GM18951 (cell line): ENCODE measurements around the gene PLAU.

Source experiments
- POLR2A ChIP-seq: IDR thresholded peaks from 4 replicates; pipeline ENCODE4 v1.6.1; 2011; ENCODE audit warnings: mild to moderate bottlenecking; ENCODE audit not compliant: insufficient read length, insufficient read depth; ENCODE audit errors: extremely low read depth
- in situ Hi-C: fragments of 300-500 bp; cut with MboI; formaldehyde crosslinking; loops from one replicate; pipeline ENCODE4 v1.12.0; 2022; ENCODE audit warnings: low sequenced_read_pairs, mixed read lengths, inconsistent platforms; ENCODE audit not compliant: unreplicated experiment

The PLAU gene

DNA sequence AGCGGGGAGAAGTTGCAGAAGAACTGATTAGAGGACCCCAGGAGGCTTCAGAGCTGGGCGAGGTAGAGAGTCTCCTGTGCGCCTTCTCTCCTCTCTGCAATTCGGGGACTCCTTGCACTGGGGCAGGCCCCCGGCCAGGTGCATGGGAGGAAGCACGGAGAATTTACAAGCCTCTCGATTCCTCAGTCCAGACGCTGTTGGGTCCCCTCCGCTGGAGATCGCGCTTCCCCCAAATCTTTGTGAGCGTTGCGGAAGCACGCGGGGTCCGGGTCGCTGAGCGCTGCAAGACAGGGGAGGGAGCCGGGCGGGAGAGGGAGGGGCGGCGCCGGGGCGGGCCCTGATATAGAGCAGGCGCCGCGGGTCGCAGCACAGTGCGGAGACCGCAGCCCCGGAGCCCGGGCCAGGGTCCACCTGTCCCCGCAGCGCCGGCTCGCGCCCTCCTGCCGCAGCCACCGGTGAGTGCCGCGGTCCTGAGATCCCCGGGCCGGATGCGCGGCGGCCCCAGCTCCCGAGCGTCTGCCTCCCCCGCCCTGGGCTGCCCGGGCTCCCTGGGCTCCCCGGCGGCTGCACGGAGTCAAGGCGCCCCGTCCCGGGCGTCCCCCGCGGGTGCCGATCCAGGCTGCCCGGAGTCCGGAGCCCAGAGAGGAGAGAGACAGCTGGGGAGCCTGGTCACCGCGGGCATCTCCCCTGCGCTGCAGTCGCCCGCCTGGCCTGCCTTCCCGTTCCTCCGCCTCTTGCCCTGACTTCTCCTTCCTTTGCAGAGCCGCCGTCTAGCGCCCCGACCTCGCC, at the start of gene PLAU:
Gene PLAU (plus strand): TSS at position 369 of the 789 bp plus-strand sequence. CDS start 424 bp downstream, outside the sequence.
- TF ChIP-seq POLR2A: peak; percentile 45
- in situ Hi-C loops: no loop called here

DNA sequence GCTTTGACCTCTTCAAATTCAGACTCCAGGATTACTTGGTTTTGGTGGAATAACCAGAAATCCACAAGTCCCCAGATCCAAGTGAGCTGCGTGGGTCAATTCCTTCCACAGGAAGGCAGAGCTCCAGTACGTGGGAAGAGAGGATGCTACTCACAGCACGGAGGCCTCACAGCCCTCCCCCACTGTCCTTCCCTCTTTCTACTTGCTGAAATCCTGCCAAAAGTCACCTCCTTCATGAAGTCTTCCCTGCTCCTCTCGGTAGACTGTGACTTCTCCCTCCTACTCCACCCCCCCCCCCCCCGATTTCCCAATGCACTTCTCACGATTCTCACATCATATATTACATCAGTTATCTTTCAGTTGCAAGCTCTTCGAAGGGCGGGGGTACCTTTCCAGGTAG, 48.9 kb upstream of the PLAU start:
- in situ Hi-C loops: no loop called here
- TF ChIP-seq POLR2A: no peak

DNA sequence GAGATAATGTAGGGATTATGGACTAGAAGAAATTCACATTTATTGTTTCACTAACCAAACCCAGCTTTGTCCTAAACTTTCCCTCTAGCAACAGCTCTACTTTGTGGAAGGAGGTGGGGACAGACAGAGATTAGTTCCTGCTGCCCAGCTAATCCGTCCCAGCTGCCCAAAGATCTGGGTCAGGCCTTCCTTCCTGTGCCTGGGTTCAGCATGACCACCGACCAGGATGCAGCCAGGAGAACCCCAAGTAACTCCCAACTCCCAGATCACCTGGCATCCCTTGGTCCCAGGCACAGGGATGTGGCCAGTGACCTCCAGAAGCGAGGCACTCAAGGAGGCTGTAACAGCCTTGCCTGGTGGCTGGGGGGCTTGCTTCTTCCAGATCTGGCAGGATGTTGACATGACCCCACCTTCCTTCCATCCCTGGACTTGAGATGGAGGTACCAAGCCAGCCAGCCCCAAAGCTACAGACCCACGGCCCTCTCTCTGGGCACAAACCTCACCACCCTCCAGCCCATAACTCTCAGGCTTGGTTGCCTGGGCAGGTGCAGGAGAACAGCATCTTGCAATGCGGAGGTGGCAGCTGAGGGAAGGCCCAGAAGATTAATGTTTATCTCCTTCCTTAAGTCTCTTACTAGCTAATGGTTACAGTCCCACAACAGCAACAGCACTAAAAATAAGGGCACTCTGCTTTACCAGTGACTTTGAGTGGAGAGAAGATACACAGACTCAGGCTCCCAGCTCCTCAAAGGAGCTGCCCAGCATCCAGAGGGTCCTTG, 47.7 kb upstream of the PLAU start:
- in situ Hi-C loops: no loop called here
- TF ChIP-seq POLR2A: no peak

DNA sequence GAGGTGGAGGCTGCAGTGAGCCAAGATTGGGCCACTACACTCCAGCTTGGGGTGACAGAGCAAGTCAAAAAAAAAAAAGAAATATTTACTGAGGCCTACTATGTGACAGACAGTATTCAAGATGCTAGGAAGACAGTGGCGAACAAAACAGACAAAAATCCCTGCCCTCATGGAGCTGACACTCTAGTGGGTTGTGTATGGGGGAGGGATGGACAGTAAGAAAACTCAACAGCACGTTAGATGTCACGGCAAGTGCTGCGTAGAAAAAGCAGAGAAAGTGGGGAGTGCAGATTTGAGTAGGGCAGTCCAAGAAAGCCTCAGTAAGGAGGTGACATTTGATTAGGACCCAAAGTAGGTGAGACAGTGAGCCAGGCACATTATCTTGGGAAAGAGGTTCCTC, 46.7 kb upstream of the PLAU start:
- no peak for TF ChIP-seq POLR2A
- in situ Hi-C loops: no loop called here

DNA sequence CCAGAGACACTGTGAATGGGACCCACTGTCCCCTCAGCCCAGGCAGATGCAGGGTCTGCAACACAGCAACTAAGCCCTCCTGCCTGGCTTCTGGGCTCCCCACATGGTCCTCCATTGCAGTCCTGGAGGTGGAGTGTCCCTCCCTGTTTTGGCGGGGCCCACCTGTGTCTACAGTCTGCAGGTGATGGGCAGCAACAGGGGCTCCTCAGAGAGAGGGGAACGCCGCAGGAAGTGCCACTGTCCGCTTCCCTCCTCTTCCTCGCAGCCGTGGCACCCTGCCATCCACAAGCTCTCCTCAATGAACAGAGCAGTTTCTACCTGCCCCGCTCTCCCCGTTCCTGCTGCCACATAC, 45.8 kb upstream of the PLAU start:
- no peak for TF ChIP-seq POLR2A
- in situ Hi-C loops: no loop called here

DNA sequence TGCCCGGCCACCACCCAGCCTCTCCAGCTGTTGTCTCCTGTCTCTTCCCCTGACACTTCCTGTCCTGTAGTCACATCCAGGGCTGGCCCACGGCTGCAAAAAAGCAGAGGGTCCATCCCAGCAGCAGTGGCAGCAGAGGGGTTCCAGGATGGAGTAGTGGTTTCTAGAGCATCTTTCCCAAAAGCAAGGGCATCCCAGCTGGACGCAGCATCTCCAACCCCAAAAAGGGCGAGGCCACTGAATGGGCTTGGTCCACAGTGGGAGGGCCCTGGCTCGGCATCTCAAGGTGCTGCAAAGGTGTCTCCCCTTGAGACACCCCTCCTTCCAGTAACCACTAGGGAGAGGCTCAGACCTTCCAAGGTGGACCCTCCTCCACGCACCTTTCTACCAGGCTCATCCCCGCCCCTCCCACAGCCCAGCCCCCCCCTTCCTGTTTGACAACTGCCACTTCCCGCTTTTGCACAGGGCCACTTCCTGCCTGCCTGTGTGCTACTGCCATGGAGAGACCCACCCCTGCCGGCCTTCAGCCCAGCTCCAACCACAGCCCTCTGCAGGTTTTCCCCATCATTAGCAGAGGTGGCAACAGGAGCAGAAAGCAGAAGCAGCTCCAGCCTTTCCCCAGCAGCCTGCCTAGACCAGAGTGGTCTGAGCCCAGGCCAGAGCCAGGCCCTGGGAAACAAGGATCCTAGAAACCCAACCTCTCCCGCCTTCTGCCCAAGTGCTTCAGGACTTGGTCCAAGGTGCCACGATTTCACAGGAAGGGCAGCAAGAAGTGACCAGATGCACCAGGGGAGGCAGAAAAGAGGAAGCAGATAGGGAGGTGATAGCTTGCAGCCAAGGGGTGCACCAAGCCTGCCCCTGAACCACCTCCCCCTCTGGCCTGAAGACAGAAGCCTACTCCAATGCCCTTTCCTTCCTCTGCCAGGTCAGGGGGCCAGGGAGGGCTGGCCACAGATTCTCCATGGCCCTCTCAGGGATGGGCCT, 45.2 kb upstream of the PLAU start:
- in situ Hi-C loops: no loop called here
- peak; percentile 45 for TF ChIP-seq POLR2A

DNA sequence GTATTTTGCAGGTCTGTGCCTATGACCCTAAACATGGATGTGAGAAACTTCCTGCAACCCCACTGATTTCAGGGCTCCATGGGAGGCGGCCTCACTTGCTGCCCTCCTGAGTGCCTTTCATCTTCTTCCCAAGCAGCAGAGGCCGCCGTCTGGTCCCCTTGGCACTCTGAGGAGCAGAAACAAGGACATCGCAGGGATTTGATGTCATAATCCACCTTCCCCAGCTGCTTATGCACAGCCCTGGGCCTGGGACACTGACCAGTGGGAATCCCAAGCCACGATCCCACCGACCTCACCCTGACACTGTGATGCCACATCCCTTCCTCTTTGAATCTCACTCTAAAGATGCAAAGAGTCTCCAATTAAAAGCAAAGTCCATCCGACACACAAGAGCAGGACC, 44.3 kb upstream of the PLAU start:
- no peak for TF ChIP-seq POLR2A
- in situ Hi-C loops: no loop called here

DNA sequence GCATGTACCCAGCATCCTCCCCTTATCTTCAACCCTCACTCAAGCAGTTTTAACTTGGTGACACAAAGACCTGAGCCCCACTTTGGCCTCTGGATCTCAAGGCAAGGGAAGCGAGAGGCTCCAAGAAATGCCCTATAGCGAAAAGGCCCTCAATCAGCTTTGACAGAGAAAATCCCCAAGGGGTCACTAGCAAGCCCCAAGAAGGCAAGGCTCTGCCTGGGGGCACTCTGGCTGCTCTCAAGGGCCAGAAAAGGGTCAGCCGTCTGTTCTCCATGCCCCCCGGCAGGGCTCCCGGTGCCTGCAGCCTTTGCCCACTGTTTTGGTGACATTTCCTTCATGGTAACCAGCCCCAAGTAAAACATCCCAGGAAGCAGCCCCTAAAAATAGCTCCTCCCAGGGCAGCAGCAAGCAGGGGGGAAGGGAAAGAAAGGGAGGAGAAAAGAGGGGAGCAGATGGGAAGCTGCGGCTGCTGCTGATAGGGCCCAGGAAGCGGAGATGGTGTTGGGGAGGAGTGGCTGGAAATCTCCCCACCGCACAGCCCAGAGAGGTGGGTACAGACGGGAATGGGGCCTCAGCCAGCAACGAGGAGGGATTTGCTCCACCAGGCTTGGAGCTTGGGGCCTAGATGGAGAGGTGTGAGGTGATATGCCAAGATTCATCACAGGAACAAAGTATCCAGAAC, 43.7 kb upstream of the PLAU start:
- TF ChIP-seq POLR2A: no peak
- in situ Hi-C loops: no loop called here

DNA sequence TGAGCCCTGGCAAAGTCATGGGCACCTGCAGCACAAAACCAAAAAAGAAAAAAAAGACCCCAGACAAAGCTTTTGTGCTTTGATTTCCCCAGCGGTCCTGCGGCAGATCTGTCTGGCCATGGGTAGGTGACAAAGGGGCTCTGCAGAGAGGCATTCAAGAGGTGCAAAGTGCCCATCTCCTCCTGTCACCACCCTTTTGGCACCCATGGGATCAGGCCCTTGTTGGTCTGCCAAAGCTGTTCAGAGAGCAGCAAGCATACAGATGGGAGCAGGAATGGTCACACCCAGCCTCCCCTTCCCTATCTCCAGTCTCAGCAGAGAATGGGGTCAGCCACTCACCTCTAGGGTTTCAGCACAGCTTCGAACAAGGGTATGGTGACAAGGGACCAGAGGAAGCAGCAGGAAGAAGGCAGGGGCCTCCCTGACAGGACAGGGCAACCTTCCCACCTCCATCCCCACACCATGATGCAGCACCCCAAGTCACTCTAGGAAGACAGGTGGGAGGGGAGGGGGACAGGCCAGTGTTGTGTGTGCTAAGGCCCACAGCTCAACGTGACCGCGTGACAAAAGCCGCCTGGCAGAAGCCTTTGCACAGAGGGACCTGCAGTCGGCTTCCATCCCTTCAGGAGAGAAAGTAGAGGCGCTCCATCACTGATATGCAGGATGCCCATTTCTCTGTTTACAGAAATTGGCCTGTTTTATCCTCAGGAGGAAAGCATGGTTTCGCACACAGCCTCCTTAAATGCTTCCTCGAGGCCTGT, 42.9 kb upstream of the PLAU start:
- in situ Hi-C loops: no loop called here
- TF ChIP-seq POLR2A: no peak

DNA sequence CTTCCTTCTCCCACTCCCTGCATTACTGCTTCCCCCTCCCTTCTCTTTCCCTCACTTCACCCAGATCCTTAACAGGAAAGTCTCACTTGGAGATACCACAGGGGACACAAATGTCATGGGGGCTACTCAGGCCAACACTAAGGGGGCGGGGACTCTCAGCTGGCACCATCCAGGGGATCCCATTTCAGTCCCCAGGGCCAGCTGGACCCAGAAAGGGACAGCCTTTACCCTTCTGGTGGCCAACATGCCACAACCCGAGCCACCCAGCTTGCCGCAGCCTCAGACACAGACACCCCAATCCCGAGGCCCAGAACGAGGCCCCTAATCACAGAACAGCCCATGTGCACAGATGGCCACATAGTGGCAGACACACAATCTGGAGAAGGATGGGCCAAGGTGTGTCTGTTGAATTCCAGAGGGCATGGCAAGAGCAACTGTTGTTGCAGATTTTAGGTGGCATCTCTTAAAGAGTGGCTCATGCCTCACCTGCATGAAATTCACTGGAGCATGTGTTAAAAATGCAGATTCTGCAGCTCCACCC, 42.2 kb upstream of the PLAU start:
- in situ Hi-C loops: no loop called here
- no peak for TF ChIP-seq POLR2A

DNA sequence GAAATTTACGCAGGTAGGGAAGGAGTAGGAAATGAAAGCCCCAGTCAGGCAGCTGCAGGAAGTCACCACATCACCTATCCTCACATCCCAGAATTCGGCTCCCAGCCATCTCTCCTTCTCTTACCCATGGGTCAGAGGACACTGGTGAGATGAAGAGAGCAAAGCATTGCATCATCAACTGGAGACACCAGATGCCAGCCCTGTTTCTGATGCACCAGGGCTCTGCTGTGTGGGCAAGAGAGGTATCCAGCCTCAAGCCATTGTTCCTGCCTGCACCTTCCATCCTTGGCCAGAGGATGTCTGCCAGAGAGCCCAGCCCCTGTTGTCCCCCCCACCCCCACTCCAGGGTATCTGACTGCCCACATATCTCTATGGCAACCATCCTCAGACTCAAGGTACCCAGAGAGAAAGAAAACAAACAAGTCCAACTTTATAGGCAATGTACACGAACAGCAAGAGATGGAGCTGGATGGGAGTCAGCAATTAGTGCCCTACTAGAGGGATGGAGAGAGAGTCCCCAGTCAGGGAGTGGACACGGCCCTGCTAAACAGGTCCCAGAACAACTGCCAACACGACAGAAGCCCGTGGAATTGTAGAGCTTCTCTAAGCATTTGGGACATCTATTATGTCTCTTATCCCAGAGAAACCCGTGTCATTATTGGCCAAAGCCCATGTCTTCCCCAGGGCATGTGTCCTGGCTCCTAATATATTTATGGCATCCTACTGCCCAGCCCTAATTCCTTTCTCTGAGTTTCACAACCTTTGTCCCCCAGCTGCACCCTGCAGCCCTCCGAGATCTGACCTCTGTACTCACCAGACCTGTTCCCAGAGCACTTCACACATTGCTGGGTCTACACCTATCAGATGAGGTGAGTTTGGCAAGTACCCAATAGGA, 39.4 kb upstream of the PLAU start:
- in situ Hi-C loops: no loop called here
- TF ChIP-seq POLR2A: no peak
